ACC112 (cell line): ENCODE results near the gene LMX1A.

Experiments
- H2AFZ ChIP-seq: fragments of 200-600 bp; sonication (generic); one replicate; pipeline ENCODE4 v1.6.0; 2017; ENCODE audit warnings: antibody characterized with exemption, low read length; ENCODE audit not compliant: unreplicated experiment
- H3K27ac ChIP-seq: fragments of 200-600 bp; sonication (generic); 2 replicates; pipeline ENCODE4 v1.5.1; 2014; ENCODE audit warnings: low read depth, mild to moderate bottlenecking, antibody characterized with exemption, low read length, moderate library complexity
- H3K27me3 ChIP-seq: fragments of 200-600 bp; sonication (generic); 2 replicates; pipeline ENCODE4 v1.6.1; 2014; ENCODE audit warnings: mild to moderate bottlenecking, antibody characterized with exemption, low read length, moderate library complexity, mixed read lengths; ENCODE audit not compliant: insufficient read depth
- H3K36me3 ChIP-seq: fragments of 200-600 bp; sonication (generic); 2 replicates; pipeline ENCODE4 v1.6.1; 2016; ENCODE audit warnings: mild to moderate bottlenecking, antibody characterized with exemption, low read length, moderate library complexity, mixed read lengths; ENCODE audit not compliant: insufficient read depth
- H3K4me1 ChIP-seq: fragments of 200-600 bp; sonication (generic); one replicate; pipeline ENCODE4 v1.6.1; 2016; ENCODE audit warnings: low read length, mixed read lengths; ENCODE audit not compliant: insufficient read depth, unreplicated experiment, control insufficient read depth
- H3K4me3 ChIP-seq: fragments of 200-600 bp; sonication (generic); 2 replicates; pipeline ENCODE4 v1.5.1; 2014; ENCODE audit warnings: mild to moderate bottlenecking, low read depth, low read length
- H3K79me2 ChIP-seq: fragments of 200-600 bp; sonication (generic); one replicate; pipeline ENCODE4 v1.6.0; 2016; ENCODE audit warnings: low read length; ENCODE audit not compliant: control insufficient read depth, unreplicated experiment, insufficient read depth

The LMX1A gene

GRCh38 chr1:165365341-165365740, 8.8 kb upstream of the LMX1A start:
- Histone ChIP-seq H3K4me3 (no peak overlapping the region), H3K27me3 (peaks cover 20% of the 10 kb centered on the region), H3K27ac (no peak overlapping the region)

GRCh38 chr1:165364568-165365133, 8.1 kb upstream of the LMX1A start:
- no peak overlapping the region for H2AFZ ChIP-seq
- peak overlapping the region; percentile 23; the same call in 1 of the 2 replicates for H3K4me3 ChIP-seq
- peaks cover 14% of the 10 kb centered on the region for H3K4me1 ChIP-seq
- no peaks in the 10 kb centered on the region for H3K36me3 ChIP-seq
- no peak overlapping the region for H3K27ac ChIP-seq
- no peaks in the 10 kb centered on the region for H3K79me2 ChIP-seq
- H3K27me3 ChIP-seq: peaks cover 24% of the 10 kb centered on the region

More at GRCh38 chr1:165365341-165365740, 8.8 kb upstream of the LMX1A start:
- Histone ChIP-seq H3K79me2 (no peaks in the 10 kb centered on the region), H2AFZ (no peak overlapping the region), H3K36me3 (no peaks in the 10 kb centered on the region), H3K4me1 (peaks cover 14% of the 10 kb centered on the region)

- no peaks in the 10 kb centered on the region for H3K79me2 ChIP-seq
These were observed 361 bp upstream of the LMX1A start for GRCh38 chr1:165356876-165357275.

GRCh38 chr1:165355139-165355976, 1.2 kb downstream of the LMX1A start:
- H3K79me2 ChIP-seq: no peaks in the 10 kb centered on the region
- H3K27me3 ChIP-seq: peaks cover 62% of the 10 kb centered on the region
- peak overlapping the region; percentile 71 for H3K4me3 ChIP-seq

More at GRCh38 chr1:165356876-165357275, 361 bp upstream of the LMX1A start:
- Histone ChIP-seq H3K4me1 (peaks cover 3% of the 10 kb centered on the region), H3K4me3 (peak overlapping the region; percentile 71), H2AFZ (no peak overlapping the region), H3K27me3 (peaks cover 59% of the 10 kb centered on the region), H3K36me3 (no peaks in the 10 kb centered on the region), H3K27ac (no peak overlapping the region)

GRCh38 chr1:165354739-165355138, 1.8 kb downstream of the LMX1A start:
- Histone ChIP-seq H3K27me3 (peaks cover 62% of the 10 kb centered on the region), H3K27ac (no peak overlapping the region), H3K36me3 (no peaks in the 10 kb centered on the region), H3K4me1 (peaks cover 3% of the 10 kb centered on the region), H2AFZ (no peak overlapping the region), H3K79me2 (no peaks in the 10 kb centered on the region), H3K4me3 (no peak overlapping the region)

More at GRCh38 chr1:165355139-165355976, 1.2 kb downstream of the LMX1A start:
- H2AFZ ChIP-seq: no peak overlapping the region
- peaks cover 3% of the 10 kb centered on the region for H3K4me1 ChIP-seq
- H3K36me3 ChIP-seq: no peaks in the 10 kb centered on the region
- H3K27ac ChIP-seq: no peak overlapping the region

GRCh38 chr1:165353731-165354671, 2.5 kb downstream of the LMX1A start:
- Histone ChIP-seq H3K36me3 (no peaks in the 10 kb centered on the region), H3K79me2 (no peaks in the 10 kb centered on the region), H3K4me3 (no peak overlapping the region), H3K27me3 (peaks cover 64% of the 10 kb centered on the region), H2AFZ (no peak overlapping the region), H3K4me1 (peaks cover 3% of the 10 kb centered on the region), H3K27ac (no peak overlapping the region)

GRCh38 chr1:165352442-165353293, 3.8 kb downstream of the LMX1A start:
- H3K79me2 ChIP-seq: no peaks in the 10 kb centered on the region
- H3K36me3 ChIP-seq: no peaks in the 10 kb centered on the region
- H3K27me3 ChIP-seq: peaks cover 64% of the 10 kb centered on the region
- peaks cover 3% of the 10 kb centered on the region for H3K4me1 ChIP-seq
- H3K4me3 ChIP-seq: no peak overlapping the region
- H3K27ac ChIP-seq: no peak overlapping the region
- H2AFZ ChIP-seq: no peak overlapping the region

- H3K27me3 ChIP-seq: peaks cover 64% of the 10 kb centered on the region
- no peak overlapping the region for H3K4me3 ChIP-seq
These were observed 4.6 kb downstream of the LMX1A start for GRCh38 chr1:165351863-165352441.

GRCh38 chr1:165350840-165351239, 5.7 kb downstream of the LMX1A start:
- Histone ChIP-seq H3K4me3 (no peak overlapping the region), H3K36me3 (no peaks in the 10 kb centered on the region)

More at GRCh38 chr1:165351863-165352441, 4.6 kb downstream of the LMX1A start:
- no peak overlapping the region for H2AFZ ChIP-seq
- no peaks in the 10 kb centered on the region for H3K36me3 ChIP-seq
- H3K4me1 ChIP-seq: peaks cover 3% of the 10 kb centered on the region
- no peaks in the 10 kb centered on the region for H3K79me2 ChIP-seq
- no peak overlapping the region for H3K27ac ChIP-seq

More at GRCh38 chr1:165350840-165351239, 5.7 kb downstream of the LMX1A start:
- H3K27me3 ChIP-seq: peaks cover 64% of the 10 kb centered on the region
- no peak overlapping the region for H3K27ac ChIP-seq
- peaks cover 2% of the 10 kb centered on the region for H3K4me1 ChIP-seq
- no peak overlapping the region for H2AFZ ChIP-seq
- no peaks in the 10 kb centered on the region for H3K79me2 ChIP-seq
